22Rv1 (cell line): ENCODE measurements around the gene IQSEC2.

Experiments used
- ZFX ChIP-seq: fragments of 450-650 bp; IDR thresholded peaks from 2 replicates; pipeline ENCODE4 v1.6.1; 2017; ENCODE audit warnings: antibody characterized with exemption, borderline replicate concordance
- TF ChIP-seq, protein P1 (sequence below): fragments of 450-650 bp; IDR thresholded peaks from 2 replicates; pipeline ENCODE4 v1.5.1; 2017; ENCODE audit warnings: mild to moderate bottlenecking

DNA sequence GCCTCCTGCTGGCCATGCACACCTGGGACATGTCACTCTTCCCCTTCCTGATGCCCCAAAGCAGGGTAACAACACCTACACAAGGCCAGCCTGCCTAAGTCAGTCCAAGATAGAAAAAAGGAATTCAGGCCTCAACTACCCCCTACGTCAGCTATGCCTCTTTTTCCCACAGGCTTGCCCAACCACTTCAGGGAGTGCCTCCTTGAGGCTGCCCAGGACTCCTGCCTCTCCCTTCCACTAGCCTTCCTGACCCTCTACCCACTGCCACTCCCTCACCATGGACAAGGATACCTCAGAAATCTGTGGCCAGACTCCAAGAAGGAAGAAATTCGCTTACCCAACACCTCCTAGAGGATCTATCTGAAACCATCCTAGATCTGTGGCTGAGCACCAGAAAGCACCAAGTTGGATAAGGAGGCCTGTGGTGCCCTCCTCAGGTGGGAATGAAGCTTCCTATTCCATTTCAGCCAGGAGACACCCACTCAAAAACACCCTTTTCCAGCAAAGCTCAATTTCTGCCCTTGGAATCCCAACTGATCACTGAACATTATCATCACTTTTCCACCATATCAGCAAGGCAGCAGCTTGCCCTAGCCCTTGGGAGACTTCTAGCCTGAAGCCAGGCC lies 58.2 kb downstream of the IQSEC2 start:
- TF ChIP-seq, protein P1, sequence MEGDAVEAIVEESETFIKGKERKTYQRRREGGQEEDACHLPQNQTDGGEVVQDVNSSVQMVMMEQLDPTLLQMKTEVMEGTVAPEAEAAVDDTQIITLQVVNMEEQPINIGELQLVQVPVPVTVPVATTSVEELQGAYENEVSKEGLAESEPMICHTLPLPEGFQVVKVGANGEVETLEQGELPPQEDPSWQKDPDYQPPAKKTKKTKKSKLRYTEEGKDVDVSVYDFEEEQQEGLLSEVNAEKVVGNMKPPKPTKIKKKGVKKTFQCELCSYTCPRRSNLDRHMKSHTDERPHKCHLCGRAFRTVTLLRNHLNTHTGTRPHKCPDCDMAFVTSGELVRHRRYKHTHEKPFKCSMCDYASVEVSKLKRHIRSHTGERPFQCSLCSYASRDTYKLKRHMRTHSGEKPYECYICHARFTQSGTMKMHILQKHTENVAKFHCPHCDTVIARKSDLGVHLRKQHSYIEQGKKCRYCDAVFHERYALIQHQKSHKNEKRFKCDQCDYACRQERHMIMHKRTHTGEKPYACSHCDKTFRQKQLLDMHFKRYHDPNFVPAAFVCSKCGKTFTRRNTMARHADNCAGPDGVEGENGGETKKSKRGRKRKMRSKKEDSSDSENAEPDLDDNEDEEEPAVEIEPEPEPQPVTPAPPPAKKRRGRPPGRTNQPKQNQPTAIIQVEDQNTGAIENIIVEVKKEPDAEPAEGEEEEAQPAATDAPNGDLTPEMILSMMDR = no peak
- TF ChIP-seq ZFX = no peak
